Measurements from ENCODE around the gene GSTM1. TPM values are rescaled to one million over a fixed set of nuclear protein-coding genes. Genes with fewer than 3 reads are reported as not detected.

The GSTM1 gene
- total RNA-seq, 4 donors from 2014 or later = 23.4 TPM; not detected in 3

- Histone ChIP-seq H3K9me3 (no peaks in the 10 kb centered on the region), H3K36me3 (no peaks in the 10 kb centered on the region), H3K27me3 (no peaks in the 10 kb centered on the region), H3K4me1 (peaks cover 0 to 9% of the 10 kb centered on the region in 2 donors), H3K27ac (no peak overlapping the region), H3K4me3 (replicated peaks in 1 of 3) (no peak overlapping the region)
- no peak for TF ChIP-seq POLR2A (IDR thresholded peaks at IDR 0.05)
- intact Hi-C loops (cut with DNase I) = loop anchor here (2.0 kb wide), 1 partner anchor 132 kb away; no protein-coding TSS in a partner anchor
- no peak for DNase-seq
- 58 to 89% methylated on average over 2 of the region's 2 CpGs for WGBS, 2 donors
Observed at GRCh38 chr1:109641078-109641740, 46.4 kb upstream of the GSTM1 start.

- no peaks in the 10 kb centered on the region for H3K9me3 ChIP-seq
- intact Hi-C loops (cut with DNase I) = loop anchor here (2.0 kb wide), 1 partner anchor 131 kb away; no protein-coding TSS in a partner anchor
- 81 to 91% methylated on average over 2 of the region's 2 CpGs for WGBS, 2 donors
- H3K27me3 ChIP-seq = no peaks in the 10 kb centered on the region
- no peak overlapping the region for H3K27ac ChIP-seq
- no peak for DNase-seq
- H3K4me1 ChIP-seq = peaks cover 0 to 9% of the 10 kb centered on the region in 2 donors
- TF ChIP-seq CTCF (IDR thresholded peaks at IDR 0.05) (no peak), POLR2A (IDR thresholded peaks at IDR 0.05) (no peak)
- no peaks in the 10 kb centered on the region for H3K36me3 ChIP-seq
- H3K4me3 ChIP-seq (replicated peaks in 1 of 3) = no peak overlapping the region
Observed at GRCh38 chr1:109641861-109642260, 45.8 kb upstream of the GSTM1 start.

- Histone ChIP-seq H3K27ac (no peak overlapping the region), H3K4me1 (peaks cover 0 to 9% of the 10 kb centered on the region in 2 donors), H3K27me3 (no peaks in the 10 kb centered on the region), H3K9me3 (no peaks in the 10 kb centered on the region), H3K4me3 (replicated peaks in 1 of 3) (no peak overlapping the region), H3K36me3 (no peaks in the 10 kb centered on the region)
- TF ChIP-seq POLR2A (IDR thresholded peaks at IDR 0.05) (no peak), CTCF (IDR thresholded peaks at IDR 0.05) (no peak)
- 73 to 87% methylated on average over 3 of the region's 3 CpGs for WGBS, 2 donors
- intact Hi-C loops (cut with DNase I) = no loop called here
- no peak for DNase-seq
Observed at GRCh38 chr1:109642626-109643025, 45.0 kb upstream of the GSTM1 start.

GRCh38 chr1:109643385-109644230, 44.0 kb upstream of the GSTM1 start:
- Histone ChIP-seq H3K4me3 (replicated peaks in 1 of 3) (no peak overlapping the region), H3K27me3 (no peaks in the 10 kb centered on the region), H3K27ac (no peak overlapping the region), H3K36me3 (no peaks in the 10 kb centered on the region), H3K9me3 (no peaks in the 10 kb centered on the region), H3K4me1 (peaks cover 0 to 9% of the 10 kb centered on the region in 2 donors)
- WGBS, 2 donors = 54 to 83% methylated on average over 15 to 25 of the region's 32 CpGs
- TF ChIP-seq POLR2A (IDR thresholded peaks at IDR 0.05) (no peak), CTCF (IDR thresholded peaks at IDR 0.05) (peak; percentile 58 to 88 (median 86))
- peak; percentile 86 to 89 for DNase-seq
- intact Hi-C loops (cut with DNase I) = no loop called here

GRCh38 chr1:109644670-109645069, 42.9 kb upstream of the GSTM1 start:
- H3K4me3 ChIP-seq (replicated peaks in 1 of 3) = no peak overlapping the region
- H3K9me3 ChIP-seq = no peaks in the 10 kb centered on the region
- TF ChIP-seq CTCF (IDR thresholded peaks at IDR 0.05) (no peak), POLR2A (IDR thresholded peaks at IDR 0.05) (no peak)
- H3K27ac ChIP-seq = no peak overlapping the region
- no peaks in the 10 kb centered on the region for H3K36me3 ChIP-seq
- DNase-seq = no peak
- no peaks in the 10 kb centered on the region for H3K27me3 ChIP-seq
- no CpG with 5 or more reads among the region's 10 CpGs for WGBS, 2 donors
- intact Hi-C loops (cut with DNase I) = no loop called here
- H3K4me1 ChIP-seq = peaks cover 0 to 9% of the 10 kb centered on the region in 2 donors

Measured in thyroid gland (tissue), 4 donors.